ENCODE results near the gene OTOP2.

DNA sequence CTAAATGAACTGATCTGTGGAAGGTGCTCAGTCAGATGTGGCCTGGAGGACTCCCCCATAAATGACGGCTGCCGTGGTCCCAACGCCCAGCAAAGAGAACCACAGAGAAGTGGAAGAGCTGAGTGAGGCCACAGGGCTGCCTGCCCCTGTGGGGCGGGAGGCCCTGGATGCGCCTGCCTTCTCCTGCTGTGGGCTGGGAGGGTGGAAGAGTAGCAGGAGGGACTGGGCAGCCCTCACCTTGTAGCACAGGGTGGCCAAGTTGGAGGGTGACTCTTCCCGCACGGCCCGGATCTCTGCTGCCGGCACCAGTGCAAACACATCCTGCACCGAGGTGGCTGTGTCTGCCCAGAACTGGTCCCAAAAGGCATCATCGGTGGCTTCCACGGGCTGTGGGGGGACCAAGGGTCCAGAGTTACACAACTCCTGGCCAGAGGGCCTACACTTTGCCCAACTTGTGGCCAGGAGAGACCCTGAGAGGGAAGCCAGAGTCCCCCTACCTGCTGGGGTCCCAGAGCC lies 40.2 kb downstream of the OTOP2 start:
- no peak for TF ChIP-seq SIRT6 (IDR thresholded peaks at IDR 0.05; ENCODE audit: low read length)
- no peak for TF ChIP-seq TAF1 (IDR thresholded peaks at IDR 0.05; ENCODE audit: low read depth, low read length)
- TF ChIP-seq POLR2AphosphoS5 (IDR thresholded peaks at IDR 0.05; ENCODE audit: low read depth, low read length), result no peak
- no peak for TF ChIP-seq POLR2A (IDR thresholded peaks at IDR 0.05; ENCODE audit: control extremely low read depth in 1 of 2, low read depth in 2 of 2, low read length in 2 of 2)
- TF ChIP-seq, protein P1, sequence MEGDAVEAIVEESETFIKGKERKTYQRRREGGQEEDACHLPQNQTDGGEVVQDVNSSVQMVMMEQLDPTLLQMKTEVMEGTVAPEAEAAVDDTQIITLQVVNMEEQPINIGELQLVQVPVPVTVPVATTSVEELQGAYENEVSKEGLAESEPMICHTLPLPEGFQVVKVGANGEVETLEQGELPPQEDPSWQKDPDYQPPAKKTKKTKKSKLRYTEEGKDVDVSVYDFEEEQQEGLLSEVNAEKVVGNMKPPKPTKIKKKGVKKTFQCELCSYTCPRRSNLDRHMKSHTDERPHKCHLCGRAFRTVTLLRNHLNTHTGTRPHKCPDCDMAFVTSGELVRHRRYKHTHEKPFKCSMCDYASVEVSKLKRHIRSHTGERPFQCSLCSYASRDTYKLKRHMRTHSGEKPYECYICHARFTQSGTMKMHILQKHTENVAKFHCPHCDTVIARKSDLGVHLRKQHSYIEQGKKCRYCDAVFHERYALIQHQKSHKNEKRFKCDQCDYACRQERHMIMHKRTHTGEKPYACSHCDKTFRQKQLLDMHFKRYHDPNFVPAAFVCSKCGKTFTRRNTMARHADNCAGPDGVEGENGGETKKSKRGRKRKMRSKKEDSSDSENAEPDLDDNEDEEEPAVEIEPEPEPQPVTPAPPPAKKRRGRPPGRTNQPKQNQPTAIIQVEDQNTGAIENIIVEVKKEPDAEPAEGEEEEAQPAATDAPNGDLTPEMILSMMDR (IDR thresholded peaks at IDR 0.05; ENCODE audit: control extremely low read depth in 1 of 3, insufficient read depth in 1 of 3, low read depth in 1 of 3, low read length in 3 of 3), result no peak
- TF ChIP-seq SIX5 (IDR thresholded peaks at IDR 0.05; ENCODE audit: low read depth, low read length), result no peak
- TF ChIP-seq RAD21 (IDR thresholded peaks at IDR 0.05 in 1 of 2, conservative IDR thresholded peaks at IDR 0.05 in 1 of 2; ENCODE audit: low read depth in 2 of 2, low read length in 2 of 2), result no peak
- TF ChIP-seq NANOG (IDR thresholded peaks at IDR 0.05; ENCODE audit: insufficient read depth, low read depth, low read length, poor library complexity, severe bottlenecking), result no peak
- no peak for TF ChIP-seq ASH2L (IDR thresholded peaks at IDR 0.05; ENCODE audit: low read length)
